Measurements from ENCODE around the gene RHNO1.

DNA sequence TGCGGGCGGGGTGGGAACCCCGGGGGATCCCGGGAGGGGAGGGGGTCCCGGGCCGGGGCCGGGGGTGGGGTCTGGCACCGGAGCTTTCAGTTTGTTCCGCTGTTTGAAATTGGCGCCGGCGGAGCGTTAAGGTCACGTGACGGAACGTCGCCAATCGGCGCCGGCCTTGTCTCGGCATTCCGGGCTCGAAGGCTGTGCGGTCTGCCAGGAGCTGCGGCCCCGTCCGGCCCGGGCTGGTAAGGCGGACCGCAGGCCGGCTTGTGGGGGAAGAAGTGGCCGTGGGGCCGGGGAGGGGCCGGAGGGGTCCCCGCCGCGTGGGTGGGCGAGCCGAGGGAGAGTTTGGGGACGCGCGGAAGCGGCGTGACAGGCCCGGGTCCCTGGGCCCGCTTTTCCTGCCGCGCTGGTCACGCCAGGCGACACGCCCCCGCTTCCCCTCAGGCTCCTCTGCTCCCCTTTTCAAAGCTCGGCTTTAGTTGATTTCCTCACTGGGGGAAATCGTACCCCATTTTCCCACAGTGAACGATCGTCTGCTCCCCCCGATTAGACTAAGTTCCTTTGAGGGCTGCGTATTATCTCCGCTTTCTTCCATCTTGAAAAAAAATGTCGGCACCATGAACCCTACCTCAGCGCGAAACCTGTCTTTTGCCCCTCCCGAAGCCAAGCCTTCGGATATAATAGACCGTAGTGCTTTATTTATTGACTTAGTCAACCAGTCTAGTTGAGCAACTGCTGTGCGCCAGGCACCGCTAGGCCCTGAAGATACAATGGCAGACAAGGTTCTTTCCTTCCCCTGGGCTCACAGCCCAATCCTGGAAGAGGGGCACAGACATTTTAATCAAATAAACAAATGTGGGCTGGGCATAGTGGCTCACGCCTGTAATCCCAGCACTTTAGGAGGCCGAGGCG is at the start of gene RHNO1, which contains the start of gene FOXM1:
- TF ChIP-seq CTCF (conservative IDR thresholded peaks at IDR 0.05; ENCODE audit: low read depth, low read length) (no peak), EZH2 (IDR thresholded peaks at IDR 0.05; ENCODE audit: low read length, unreplicated experiment) (no peak), EZH2phosphoT487 (IDR thresholded peaks at IDR 0.05; ENCODE audit: borderline replicate concordance, low read length) (no peak)
